ENCODE measurements around the gene XG. TPM values are rescaled to one million over a fixed set of nuclear protein-coding genes. Genes with fewer than 3 reads are reported as not detected.

XG gene
- total and polyA plus RNA-seq, 2 donors from 2014 or later = 0.43 to 0.50 TPM

GRCh38 chrX:2717312-2717711 lies 34.5 kb upstream of the XG start:
- Histone ChIP-seq H3K9me3 (ENCODE audit: control insufficient read depth in 2 of 3, insufficient read depth in 1 of 3, low read length in 3 of 3) (no peaks in the 10 kb centered on the region), H3K4me3 (ENCODE audit: low read length in 3 of 3) (no peak overlapping the region), H3K4me1 (ENCODE audit: control insufficient read depth in 2 of 3, insufficient read depth in 2 of 3, low read depth in 1 of 3, low read length in 3 of 3) (no peaks in the 10 kb centered on the region), H3K27ac (ENCODE audit: low read depth in 2 of 2, low read length in 2 of 2) (no peak overlapping the region), H3K27me3 (ENCODE audit: control insufficient read depth, insufficient read depth, low read length) (no peaks in the 10 kb centered on the region), H3K36me3 (ENCODE audit: control insufficient read depth in 2 of 3, insufficient read depth in 3 of 3, low read length in 3 of 3) (peaks cover 6 to 25% (median 18%) of the 10 kb centered on the region in 3 donors), H3K9ac (ENCODE audit: low read length in 3 of 3) (no peak overlapping the region)
- DNase-seq (no peak), FAIRE-seq (no peak)
- intact Hi-C loops (cut with DNase I) = no loop called here
- no peak for TF ChIP-seq CTCF (IDR thresholded peaks at IDR 0.05; ENCODE audit: borderline replicate concordance, extremely low read depth, insufficient read depth)

GRCh38 chrX:2718821-2719220 lies 33.0 kb upstream of the XG start:
- H3K9ac ChIP-seq (ENCODE audit: low read length in 3 of 3) = no peak overlapping the region
- FAIRE-seq = no peak
- no peaks in the 10 kb centered on the region for H3K4me1 ChIP-seq (ENCODE audit: control insufficient read depth in 2 of 3, insufficient read depth in 2 of 3, low read depth in 1 of 3, low read length in 3 of 3)
- no peak overlapping the region for H3K27ac ChIP-seq (ENCODE audit: low read depth in 2 of 2, low read length in 2 of 2)
- TF ChIP-seq CTCF (IDR thresholded peaks at IDR 0.05; ENCODE audit: borderline replicate concordance, extremely low read depth, insufficient read depth) = no peak
- no peaks in the 10 kb centered on the region for H3K27me3 ChIP-seq (ENCODE audit: control insufficient read depth, insufficient read depth, low read length)
- intact Hi-C loops (cut with DNase I) = no loop called here
- no peak overlapping the region for H3K4me3 ChIP-seq (ENCODE audit: low read length in 3 of 3)
- DNase-seq = no peak
- peaks cover 9 to 29% (median 26%) of the 10 kb centered on the region in 3 donors for H3K36me3 ChIP-seq (ENCODE audit: control insufficient read depth in 2 of 3, insufficient read depth in 3 of 3, low read length in 3 of 3)
- no peaks in the 10 kb centered on the region for H3K9me3 ChIP-seq (ENCODE audit: control insufficient read depth in 2 of 3, insufficient read depth in 1 of 3, low read length in 3 of 3)

GRCh38 chrX:2719774-2720447 lies 31.9 kb upstream of the XG start:
- H3K9me3 ChIP-seq (ENCODE audit: control insufficient read depth in 2 of 3, insufficient read depth in 1 of 3, low read length in 3 of 3) = no peaks in the 10 kb centered on the region
- H3K27ac ChIP-seq (ENCODE audit: low read depth in 2 of 2, low read length in 2 of 2) = no peak overlapping the region
- no peak overlapping the region for H3K4me3 ChIP-seq (ENCODE audit: low read length in 3 of 3)
- H3K36me3 ChIP-seq (ENCODE audit: control insufficient read depth in 2 of 3, insufficient read depth in 3 of 3, low read length in 3 of 3) = peaks cover 9 to 34% (median 29%) of the 10 kb centered on the region in 3 donors
- no peaks in the 10 kb centered on the region for H3K27me3 ChIP-seq (ENCODE audit: control insufficient read depth, insufficient read depth, low read length)
- no peak for DNase-seq
- intact Hi-C loops (cut with DNase I) = no loop called here
- H3K4me1 ChIP-seq (ENCODE audit: control insufficient read depth in 2 of 3, insufficient read depth in 2 of 3, low read depth in 1 of 3, low read length in 3 of 3) = no peaks in the 10 kb centered on the region
- no peak for FAIRE-seq
- no peak overlapping the region for H3K9ac ChIP-seq (ENCODE audit: low read length in 3 of 3)
- no peak for TF ChIP-seq CTCF (IDR thresholded peaks at IDR 0.05; ENCODE audit: borderline replicate concordance, extremely low read depth, insufficient read depth)
